HK-2 (cell line): ENCODE measurements around the gene P2RY13.

Experiments
- DNase-seq: peaks from one replicate; pipeline ENCODE4 v3.0.0-alpha.2; 2018; ENCODE audit not compliant: unreplicated experiment

P2RY13 gene

GRCh38 chr3:151293127-151293526 is 36.2 kb downstream of the P2RY13 start:
- DNase-seq = no peak

GRCh38 chr3:151290673-151291072 is 38.7 kb downstream of the P2RY13 start:
- no peak for DNase-seq

GRCh38 chr3:151289445-151289844 is 39.9 kb downstream of the P2RY13 start:
- DNase-seq = no peak

GRCh38 chr3:151285940-151286339 is 43.4 kb downstream of the P2RY13 start:
- DNase-seq = no peak

- no peak for DNase-seq
These were observed 45.4 kb downstream of the P2RY13 start for GRCh38 chr3:151283907-151284461.

GRCh38 chr3:151283387-151283786 is 46.0 kb downstream of the P2RY13 start:
- no peak for DNase-seq

GRCh38 chr3:151282921-151283320 is 46.4 kb downstream of the P2RY13 start:
- DNase-seq = no peak

GRCh38 chr3:151281671-151282324 is 47.6 kb downstream of the P2RY13 start:
- DNase-seq = no peak

- DNase-seq = no peak
These were observed 51.1 kb downstream of the P2RY13 start, which contains the start of gene P2RY14 for GRCh38 chr3:151278230-151278629. TSS of gene P2RY14 (minus strand) at chr3:151278542. CDS start at chr3:151214316, 64,226 bp downstream.

- no peak for DNase-seq
These were observed 52.7 kb downstream of the P2RY13 start for GRCh38 chr3:151276687-151277042.
